ENCODE measurements around the gene HSF5. TPM values are rescaled to one million over a fixed set of nuclear protein-coding genes. Genes with fewer than 3 reads are reported as not detected.
A peak's percentile ranks its signal among the peaks of the same experiment; 100 is the strongest.

Gene HSF5
- total and polyA plus RNA-seq, 2 of the 13 experiments (the other 11 are each of a cell fraction or from before 2014, with no cell fraction given), result not detected

- TF ChIP-seq AKNA (CRISPR knock-in tag; IDR thresholded peaks at IDR 0.05; ENCODE audit: borderline replicate concordance) (no peak), ZBED4 (CRISPR knock-in tag; IDR thresholded peaks at IDR 0.05; ENCODE audit: borderline replicate concordance) (no peak), ZNF770 (CRISPR knock-in tag; IDR thresholded peaks at IDR 0.05) (0 out of 2 replicates have a peak, but pooled peaks have one; percentile 79), RFXAP (CRISPR knock-in tag; IDR thresholded peaks at IDR 0.05; ENCODE audit: borderline replicate concordance) (no peak), SNAPC2 (CRISPR knock-in tag; IDR thresholded peaks at IDR 0.05) (no peak), ONECUT2 (CRISPR knock-in tag; IDR thresholded peaks at IDR 0.05) (no peak), GMEB1 (CRISPR knock-in tag; IDR thresholded peaks at IDR 0.05; ENCODE audit: borderline replicate concordance) (no peak), TFE3 (CRISPR knock-in tag; IDR thresholded peaks at IDR 0.05) (peak; percentile 82), MAFF (IDR thresholded peaks at IDR 0.05; ENCODE audit: low read depth, low read length) (no peak), POLR2AphosphoS5 (IDR thresholded peaks at IDR 0.05; ENCODE audit: low read depth, low read length) (peak; percentile 67), DMAP1 (CRISPR knock-in tag; IDR thresholded peaks at IDR 0.05) (no peak), SP4 (CRISPR knock-in tag; IDR thresholded peaks at IDR 0.05) (no peak; the same call in 1 of the 2 replicates), ELK4 (CRISPR knock-in tag; IDR thresholded peaks at IDR 0.05; ENCODE audit: borderline replicate concordance) (no peak)
These were observed 28.6 kb upstream of the HSF5 start (continued) for GRCh38 chr17:58516644-58517377.

All from HepG2 (cell line).